GM23338 (cell line): ENCODE measurements around the gene HDAC5. TPM values are rescaled to one million over a fixed set of nuclear protein-coding genes. Genes with fewer than 3 reads are reported as not detected.

Experiments used
- ATAC-seq: fragments of 200-7000 bp; cut with Tn5 transposase; 3 replicates; pipeline ENCODE4 v1.9.1; 2020
- DNase-seq: peaks from one replicate; pipeline ENCODE4 v3.0.0-alpha.2; 2015; ENCODE audit warnings: low spot score
- H2AFZ ChIP-seq: fragments of 200-600 bp; sonication (generic); 2 replicates; pipeline ENCODE4 v1.8.0; 2016; ENCODE audit warnings: antibody characterized with exemption, mild to moderate bottlenecking, moderate library complexity
- H3F3A ChIP-seq: fragments of 200-600 bp; sonication (generic); replicated peaks from 2 replicates; pipeline ENCODE4 v1.8.0; 2017; ENCODE audit warnings: antibody characterized with exemption, mixed run types, low read depth
- H3K27ac ChIP-seq: fragments of 200-600 bp; sonication (generic); 2 replicates; pipeline ENCODE4 v1.6.1; 2016; ENCODE audit warnings: low read depth
- H3K27me3 ChIP-seq: fragments of 200-600 bp; sonication (generic); 2 replicates; pipeline ENCODE4 v1.8.0; 2016; ENCODE audit warnings: mild to moderate bottlenecking, mixed run types, moderate library complexity; ENCODE audit not compliant: insufficient read depth
- H3K36me3 ChIP-seq: fragments of 200-600 bp; sonication (generic); 2 replicates; pipeline ENCODE4 v1.8.0; 2016; ENCODE audit warnings: mild to moderate bottlenecking; ENCODE audit not compliant: insufficient read depth
- H3K4me1 ChIP-seq: fragments of 200-600 bp; sonication (generic); 2 replicates; pipeline ENCODE4 v1.8.0; 2016; ENCODE audit warnings: mild to moderate bottlenecking, moderate library complexity; ENCODE audit not compliant: insufficient read depth
- H3K4me2 ChIP-seq: fragments of 200-600 bp; sonication (generic); 2 replicates; pipeline ENCODE4 v1.7.1; 2017; ENCODE audit warnings: mixed run types
- H3K4me3 ChIP-seq: fragments of 200-600 bp; sonication (generic); 2 replicates; pipeline ENCODE4 v1.6.1; 2016; ENCODE audit warnings: mixed run types
- H3K79me2 ChIP-seq: fragments of 200-600 bp; sonication (generic); replicated peaks from 2 replicates; pipeline ENCODE4 v1.8.0; 2017; ENCODE audit warnings: mild to moderate bottlenecking; ENCODE audit not compliant: insufficient read depth
- H3K9me2 ChIP-seq: fragments of 200-600 bp; sonication (generic); 2 replicates; pipeline ENCODE4 v1.8.0; 2017; ENCODE audit not compliant: insufficient read depth
- H4K20me1 ChIP-seq: fragments of 200-600 bp; sonication (generic); replicated peaks from 2 replicates; pipeline ENCODE4 v1.8.0; 2017; ENCODE audit warnings: mild to moderate bottlenecking; ENCODE audit not compliant: insufficient read depth
- H3K27ac Mint-ChIP-seq: 2 replicates; pipeline ENCODE4 v1.8.0; 2020; ENCODE audit warnings: inconsistent platforms, mild to moderate bottlenecking, moderate library complexity, mixed read lengths
- H3K27me3 Mint-ChIP-seq: 3 replicates; pipeline ENCODE4 v1.8.0; 2022; ENCODE audit warnings: low read depth, mild to moderate bottlenecking, moderate library complexity, mixed read lengths, inconsistent platforms; ENCODE audit not compliant: insufficient read depth, poor library complexity
- H3K36me3 Mint-ChIP-seq: 3 replicates; pipeline ENCODE4 v1.8.0; 2021; ENCODE audit warnings: low read depth, mild to moderate bottlenecking, inconsistent platforms, moderate library complexity, mixed read lengths
- H3K4me1 Mint-ChIP-seq: 3 replicates; pipeline ENCODE4 v1.8.0; 2020; ENCODE audit warnings: mild to moderate bottlenecking, inconsistent platforms, mixed read lengths
- H3K4me3 Mint-ChIP-seq: 3 replicates; pipeline ENCODE4 v1.8.0; 2021; ENCODE audit warnings: moderate library complexity, mild to moderate bottlenecking, inconsistent platforms, mixed read lengths
- H3K9me3 Mint-ChIP-seq: 3 replicates; pipeline ENCODE4 v1.8.0; 2020; ENCODE audit warnings: moderate library complexity, mild to moderate bottlenecking, inconsistent platforms, mixed read lengths
- CREB1 ChIP-seq: fragments of 250-450 bp; sonication (Bioruptor Pico); IDR thresholded peaks from 2 replicates; pipeline ENCODE4 v1.5.0; 2020; ENCODE audit warnings: low read depth, mild to moderate bottlenecking, moderate library complexity
- EZH2 ChIP-seq: fragments of 200-600 bp; sonication (generic); IDR thresholded peaks from one replicate; pipeline ENCODE4 v1.8.0; 2017; ENCODE audit warnings: antibody characterized with exemption, mild to moderate bottlenecking, low read depth; ENCODE audit not compliant: unreplicated experiment
- EZH2phosphoT487 ChIP-seq: fragments of 200-600 bp; sonication (generic); IDR thresholded peaks from one replicate; pipeline ENCODE4 v1.8.1; 2018; ENCODE audit warnings: antibody characterized with exemption; ENCODE audit not compliant: unreplicated experiment
- JUNB ChIP-seq: IDR thresholded peaks from one replicate; pipeline ENCODE4 v1.6.1; 2016; ENCODE audit warnings: antibody characterized with exemption; ENCODE audit not compliant: unreplicated experiment
- NANOG ChIP-seq: IDR thresholded peaks from 2 replicates; pipeline ENCODE4 v1.6.1; 2016; ENCODE audit warnings: antibody characterized with exemption, borderline replicate concordance
- POLR2AphosphoS5 ChIP-seq: IDR thresholded peaks from 2 replicates; pipeline ENCODE4 v1.6.1; 2016; ENCODE audit warnings: antibody characterized with exemption, low read depth
- REST ChIP-seq: IDR thresholded peaks from one replicate; pipeline ENCODE4 v1.6.1; 2018; ENCODE audit warnings: antibody characterized with exemption; ENCODE audit not compliant: unreplicated experiment
- STAT1 ChIP-seq: IDR thresholded peaks from one replicate; pipeline ENCODE4 v1.6.1; 2016; ENCODE audit warnings: antibody characterized with exemption; ENCODE audit not compliant: unreplicated experiment
- ZNF114 ChIP-seq: fragments of 250-450 bp; sonication (Bioruptor Pico); IDR thresholded peaks from 2 replicates; pipeline ENCODE4 v1.5.0; 2020; ENCODE audit warnings: mild to moderate bottlenecking, moderate library complexity
- ZNF331 ChIP-seq: fragments of 250-450 bp; sonication (Bioruptor Pico); IDR thresholded peaks from 2 replicates; pipeline ENCODE4 v1.5.0; 2020; ENCODE audit warnings: low read depth, mild to moderate bottlenecking, moderate library complexity
- long read RNA-seq: library from polyadenylated mRNA; unstranded; transcript quantifications from one replicate; pipeline ENCODE4 v2.0.0, GENCODE V29; 2020; ENCODE audit not compliant: unreplicated experiment
- polyA plus RNA-seq: library from polyadenylated mRNA; unstranded; fragments of >200 nt; fragmentation: Nextera tagmentation; extraction: Ambion mirVana; gene quantifications from 2 replicates; pipeline ENCODE4 v1.2.1, GENCODE V29; 2016
- total RNA-seq: library from RNA; depleted of rRNA; stranded (reverse); fragments of >200 nt; shearing (Covaris generic); gene quantifications from 2 replicates; pipeline ENCODE4 v1.2.3, GENCODE V29; 2014; rRNA removed
- TF ChIP-seq, protein P1 (sequence below): IDR thresholded peaks from 2 replicates; pipeline ENCODE4 v1.6.1; 2016; ENCODE audit warnings: antibody characterized with exemption
- TF ChIP-seq, protein P2 (sequence below): fragments of 250-450 bp; sonication (Bioruptor Pico); IDR thresholded peaks from 2 replicates; pipeline ENCODE4 v1.5.0; 2020; ENCODE audit warnings: mild to moderate bottlenecking, moderate library complexity
- TF ChIP-seq, protein P3 (sequence below), 2 experiments: fragments of 200-600 bp in 1 of 2; sonication (generic) in 1 of 2; conservative IDR thresholded peaks; 2 replicates each; pipeline versions ENCODE4 v1.5.1 to v1.6.1; 2016 to 2017; ENCODE audit warnings: antibody characterized with exemption in 2 of 2, low read depth in 2 of 2, mild to moderate bottlenecking in 2 of 2, moderate library complexity in 1 of 2

HDAC5 gene
- total RNA-seq = 71.1 and 86.9 TPM in 2 replicates
- polyA plus RNA-seq = 16.9 TPM in 2 replicates
- long read RNA-seq, full-length matches to known transcripts = 1 of 11 reads
- long read RNA-seq, partial matches to known transcripts = 7 of 11 reads
- long read RNA-seq, other reads (novel, unspliced or antisense) = 3 of 11 reads

GRCh38 chr17:44123356-44124117, at the start of gene HDAC5:
HDAC5 (minus strand) TSS chr17:44123641; CDS start chr17:44117515, 6,126 bp downstream.
- Histone ChIP-seq H3K27ac (peak within 1 kb of the TSS; percentile 83; the same call in 1 of the 2 replicates), H3K4me1 (peaks cover 27% of the 10 kb centered on the region), H3F3A (no peaks in the 10 kb centered on the region), H3K79me2 (peaks cover 39% of the 10 kb centered on the region), H3K36me3 (no peaks in the 10 kb centered on the region), H2AFZ (peak within 1 kb of the TSS; percentile 91; the same call in 1 of the 2 replicates), H4K20me1 (peaks cover 15% of the 10 kb centered on the region), H3K4me2 (peak within 1 kb of the TSS; percentile 98), H3K4me3 (peak within 1 kb of the TSS; percentile 96), H3K9me2 (no peaks in the 10 kb centered on the region), H3K27me3 (no peaks in the 10 kb centered on the region)
- H3K27ac Mint-ChIP-seq = peak within 1 kb of the TSS; percentile 99
- peaks cover 41% of the 10 kb centered on the region for H3K4me1 Mint-ChIP-seq
- no peaks in the 10 kb centered on the region for H3K9me3 Mint-ChIP-seq
- DNase-seq (peak; percentile 97), ATAC-seq (peak; percentile 82)
- no peaks in the 10 kb centered on the region; the same call in 2 of the 3 replicates for H3K36me3 Mint-ChIP-seq
- H3K27me3 Mint-ChIP-seq = peaks cover 5% of the 10 kb centered on the region
- TF ChIP-seq ZNF331 (CRISPR knock-in tag) (no peak), CREB1 (CRISPR knock-in tag) (no peak; the same call in none of the 2 replicates), STAT1 (no peak), EZH2phosphoT487 (no peak), NANOG (no peak), REST (no peak), ZNF114 (no peak), EZH2 (no peak), JUNB (no peak), POLR2AphosphoS5 (peak; percentile 72)
- TF ChIP-seq, protein P1, sequence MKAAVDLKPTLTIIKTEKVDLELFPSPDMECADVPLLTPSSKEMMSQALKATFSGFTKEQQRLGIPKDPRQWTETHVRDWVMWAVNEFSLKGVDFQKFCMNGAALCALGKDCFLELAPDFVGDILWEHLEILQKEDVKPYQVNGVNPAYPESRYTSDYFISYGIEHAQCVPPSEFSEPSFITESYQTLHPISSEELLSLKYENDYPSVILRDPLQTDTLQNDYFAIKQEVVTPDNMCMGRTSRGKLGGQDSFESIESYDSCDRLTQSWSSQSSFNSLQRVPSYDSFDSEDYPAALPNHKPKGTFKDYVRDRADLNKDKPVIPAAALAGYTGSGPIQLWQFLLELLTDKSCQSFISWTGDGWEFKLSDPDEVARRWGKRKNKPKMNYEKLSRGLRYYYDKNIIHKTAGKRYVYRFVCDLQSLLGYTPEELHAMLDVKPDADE = no peak
- TF ChIP-seq, protein P2, sequence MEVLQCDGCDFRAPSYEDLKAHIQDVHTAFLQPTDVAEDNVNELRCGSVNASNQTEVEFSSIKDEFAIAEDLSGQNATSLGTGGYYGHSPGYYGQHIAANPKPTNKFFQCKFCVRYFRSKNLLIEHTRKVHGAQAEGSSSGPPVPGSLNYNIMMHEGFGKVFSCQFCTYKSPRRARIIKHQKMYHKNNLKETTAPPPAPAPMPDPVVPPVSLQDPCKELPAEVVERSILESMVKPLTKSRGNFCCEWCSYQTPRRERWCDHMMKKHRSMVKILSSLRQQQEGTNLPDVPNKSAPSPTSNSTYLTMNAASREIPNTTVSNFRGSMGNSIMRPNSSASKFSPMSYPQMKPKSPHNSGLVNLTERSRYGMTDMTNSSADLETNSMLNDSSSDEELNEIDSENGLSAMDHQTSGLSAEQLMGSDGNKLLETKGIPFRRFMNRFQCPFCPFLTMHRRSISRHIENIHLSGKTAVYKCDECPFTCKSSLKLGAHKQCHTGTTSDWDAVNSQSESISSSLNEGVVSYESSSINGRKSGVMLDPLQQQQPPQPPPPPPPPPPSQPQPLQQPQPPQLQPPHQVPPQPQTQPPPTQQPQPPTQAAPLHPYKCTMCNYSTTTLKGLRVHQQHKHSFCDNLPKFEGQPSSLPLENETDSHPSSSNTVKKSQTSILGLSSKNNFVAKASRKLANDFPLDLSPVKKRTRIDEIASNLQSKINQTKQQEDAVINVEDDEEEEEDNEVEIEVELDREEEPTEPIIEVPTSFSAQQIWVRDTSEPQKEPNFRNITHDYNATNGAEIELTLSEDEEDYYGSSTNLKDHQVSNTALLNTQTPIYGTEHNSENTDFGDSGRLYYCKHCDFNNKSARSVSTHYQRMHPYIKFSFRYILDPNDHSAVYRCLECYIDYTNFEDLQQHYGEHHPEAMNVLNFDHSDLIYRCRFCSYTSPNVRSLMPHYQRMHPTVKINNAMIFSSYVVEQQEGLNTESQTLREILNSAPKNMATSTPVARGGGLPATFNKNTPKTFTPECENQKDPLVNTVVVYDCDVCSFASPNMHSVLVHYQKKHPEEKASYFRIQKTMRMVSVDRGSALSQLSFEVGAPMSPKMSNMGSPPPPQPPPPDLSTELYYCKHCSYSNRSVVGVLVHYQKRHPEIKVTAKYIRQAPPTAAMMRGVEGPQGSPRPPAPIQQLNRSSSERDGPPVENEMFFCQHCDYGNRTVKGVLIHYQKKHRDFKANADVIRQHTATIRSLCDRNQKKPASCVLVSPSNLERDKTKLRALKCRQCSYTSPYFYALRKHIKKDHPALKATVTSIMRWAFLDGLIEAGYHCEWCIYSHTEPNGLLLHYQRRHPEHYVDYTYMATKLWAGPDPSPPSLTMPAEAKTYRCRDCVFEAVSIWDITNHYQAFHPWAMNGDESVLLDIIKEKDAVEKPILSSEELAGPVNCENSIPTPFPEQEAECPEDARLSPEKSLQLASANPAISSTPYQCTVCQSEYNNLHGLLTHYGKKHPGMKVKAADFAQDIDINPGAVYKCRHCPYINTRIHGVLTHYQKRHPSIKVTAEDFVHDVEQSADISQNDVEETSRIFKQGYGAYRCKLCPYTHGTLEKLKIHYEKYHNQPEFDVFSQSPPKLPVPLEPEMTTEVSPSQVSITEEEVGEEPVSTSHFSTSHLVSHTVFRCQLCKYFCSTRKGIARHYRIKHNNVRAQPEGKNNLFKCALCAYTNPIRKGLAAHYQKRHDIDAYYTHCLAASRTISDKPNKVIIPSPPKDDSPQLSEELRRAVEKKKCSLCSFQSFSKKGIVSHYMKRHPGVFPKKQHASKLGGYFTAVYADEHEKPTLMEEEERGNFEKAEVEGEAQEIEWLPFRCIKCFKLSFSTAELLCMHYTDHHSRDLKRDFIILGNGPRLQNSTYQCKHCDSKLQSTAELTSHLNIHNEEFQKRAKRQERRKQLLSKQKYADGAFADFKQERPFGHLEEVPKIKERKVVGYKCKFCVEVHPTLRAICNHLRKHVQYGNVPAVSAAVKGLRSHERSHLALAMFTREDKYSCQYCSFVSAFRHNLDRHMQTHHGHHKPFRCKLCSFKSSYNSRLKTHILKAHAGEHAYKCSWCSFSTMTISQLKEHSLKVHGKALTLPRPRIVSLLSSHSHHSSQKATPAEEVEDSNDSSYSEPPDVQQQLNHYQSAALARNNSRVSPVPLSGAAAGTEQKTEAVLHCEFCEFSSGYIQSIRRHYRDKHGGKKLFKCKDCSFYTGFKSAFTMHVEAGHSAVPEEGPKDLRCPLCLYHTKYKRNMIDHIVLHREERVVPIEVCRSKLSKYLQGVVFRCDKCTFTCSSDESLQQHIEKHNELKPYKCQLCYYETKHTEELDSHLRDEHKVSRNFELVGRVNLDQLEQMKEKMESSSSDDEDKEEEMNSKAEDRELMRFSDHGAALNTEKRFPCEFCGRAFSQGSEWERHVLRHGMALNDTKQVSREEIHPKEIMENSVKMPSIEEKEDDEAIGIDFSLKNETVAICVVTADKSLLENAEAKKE (CRISPR knock-in tag) = no peak
- TF ChIP-seq, protein P3, sequence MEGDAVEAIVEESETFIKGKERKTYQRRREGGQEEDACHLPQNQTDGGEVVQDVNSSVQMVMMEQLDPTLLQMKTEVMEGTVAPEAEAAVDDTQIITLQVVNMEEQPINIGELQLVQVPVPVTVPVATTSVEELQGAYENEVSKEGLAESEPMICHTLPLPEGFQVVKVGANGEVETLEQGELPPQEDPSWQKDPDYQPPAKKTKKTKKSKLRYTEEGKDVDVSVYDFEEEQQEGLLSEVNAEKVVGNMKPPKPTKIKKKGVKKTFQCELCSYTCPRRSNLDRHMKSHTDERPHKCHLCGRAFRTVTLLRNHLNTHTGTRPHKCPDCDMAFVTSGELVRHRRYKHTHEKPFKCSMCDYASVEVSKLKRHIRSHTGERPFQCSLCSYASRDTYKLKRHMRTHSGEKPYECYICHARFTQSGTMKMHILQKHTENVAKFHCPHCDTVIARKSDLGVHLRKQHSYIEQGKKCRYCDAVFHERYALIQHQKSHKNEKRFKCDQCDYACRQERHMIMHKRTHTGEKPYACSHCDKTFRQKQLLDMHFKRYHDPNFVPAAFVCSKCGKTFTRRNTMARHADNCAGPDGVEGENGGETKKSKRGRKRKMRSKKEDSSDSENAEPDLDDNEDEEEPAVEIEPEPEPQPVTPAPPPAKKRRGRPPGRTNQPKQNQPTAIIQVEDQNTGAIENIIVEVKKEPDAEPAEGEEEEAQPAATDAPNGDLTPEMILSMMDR (conservative IDR thresholded peaks at IDR 0.05; ENCODE audit: low read depth in 2 of 2) = peak; percentile 53 to 64
- H3K4me3 Mint-ChIP-seq = peak within 1 kb of the TSS; percentile 89
